ENCODE data around the gene GPC3. TPM values are rescaled to one million over a fixed set of nuclear protein-coding genes. Genes with fewer than 3 reads are reported as not detected.
"Not testable (repeated sequence)": the region's sequence is repeated elsewhere in the genome, so short reads cannot be mapped to it uniquely, and the experiment has no call there.

GPC3 gene
- total and polyA plus RNA-seq, 2 of the 4 experiments (the other 2 are of a cell fraction), result not detected

DNA sequence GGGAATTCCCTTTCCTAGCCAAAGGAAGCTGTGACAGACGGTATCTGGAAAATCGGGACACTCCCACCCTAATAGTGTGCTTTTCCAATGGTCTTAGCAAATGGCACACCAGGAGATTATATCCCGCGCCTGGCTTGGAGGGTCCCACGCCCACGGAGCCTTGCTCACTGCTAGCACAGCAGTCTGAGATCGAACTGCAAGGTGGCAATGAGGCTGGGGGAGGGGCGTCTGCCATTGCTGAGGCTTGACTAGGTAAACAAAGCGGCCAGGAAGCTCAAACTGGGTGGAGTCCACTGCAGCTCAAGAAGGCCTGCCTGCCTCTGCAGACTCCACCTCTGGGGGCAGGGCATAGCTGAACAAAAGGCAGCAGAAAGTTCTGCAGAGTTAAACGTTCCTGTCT is 364.0 kb downstream of the GPC3 start:
- 53% methylated on average over 3 of the region's 10 CpGs; no CpG with 5 or more reads in 1 of the 2 experiments for WGBS, 2 experiments (ENCODE audit: extremely low coverage in 2 of 2, insufficient read length in 1 of 2)
- CTCF ChIA-PET, result not testable (repeated sequence)

More for the DNA sequence above, 364.0 kb downstream of the GPC3 start:
- BruUV-seq (replicated peaks); ATAC-seq (ENCODE audit: low read depth); H3K56ac ChIP-seq (ENCODE audit: extremely low read depth, insufficient read depth, low read length); H2AK5ac ChIP-seq (ENCODE audit: low read depth, low read length); H3K9ac ChIP-seq (ENCODE audit: low read depth, low read length); H2BK15ac ChIP-seq (ENCODE audit: low read depth, low read length); H3K9me1 ChIP-seq (ENCODE audit: insufficient read depth, low read length); H2BK20ac ChIP-seq (ENCODE audit: low read depth, low read length); H3K4me2 ChIP-seq (ENCODE audit: low read depth, low read length); H3K36me3 ChIP-seq (ENCODE audit: control insufficient read depth, insufficient read depth, low read length); H3K18ac ChIP-seq (ENCODE audit: low read depth, low read length); H3K4me1 ChIP-seq (ENCODE audit: control insufficient read depth, insufficient read depth, low read length); H3K4ac ChIP-seq (ENCODE audit: low read depth, low read length); H2AK9ac ChIP-seq (replicated peaks; ENCODE audit: low read depth, low read length, poor library complexity); H4K20me1 ChIP-seq (ENCODE audit: insufficient read depth, low read length); H4K8ac ChIP-seq (ENCODE audit: low read depth in 2 of 2, low read length in 2 of 2); H3K14ac ChIP-seq (replicated peaks; ENCODE audit: low read depth, low read length); DNase-seq; in situ Hi-C loops (cut with MboI; ENCODE audit: low sequenced_read_pairs); H2BK5ac ChIP-seq (ENCODE audit: low read depth, low read length, poor library complexity, severe bottlenecking); H3K27me3 ChIP-seq (ENCODE audit: control insufficient read depth, insufficient read depth, low read length); H2AFZ ChIP-seq (replicated peaks; ENCODE audit: low read length, poor library complexity); H3K79me1 ChIP-seq (ENCODE audit: low read depth in 1 of 2, low read length in 2 of 2); H4K5ac ChIP-seq (ENCODE audit: low read depth, low read length); H3K23ac ChIP-seq (ENCODE audit: low read depth, low read length); intact Hi-C loops (cut with micrococcal nuclease); H3K27ac ChIP-seq (ENCODE audit: insufficient read depth, low read length); POLR2A ChIA-PET (ENCODE audit: unreplicated experiment); H3K4me3 ChIP-seq (ENCODE audit: insufficient read depth, low read depth, low read length); H3K9me3 ChIP-seq (ENCODE audit: control insufficient read depth, insufficient read depth, low read length); H4K91ac ChIP-seq (ENCODE audit: insufficient read depth, low read depth, low read length); dilution Hi-C loops (cut with HindIII; ENCODE audit: low sequenced_read_pairs, unreplicated experiment); H2BK120ac ChIP-seq (ENCODE audit: low read depth, low read length): not testable (repeated sequence)

All from IMR-90 (cell line).